ENCODE data around the gene CCNY.

The CCNY gene

DNA sequence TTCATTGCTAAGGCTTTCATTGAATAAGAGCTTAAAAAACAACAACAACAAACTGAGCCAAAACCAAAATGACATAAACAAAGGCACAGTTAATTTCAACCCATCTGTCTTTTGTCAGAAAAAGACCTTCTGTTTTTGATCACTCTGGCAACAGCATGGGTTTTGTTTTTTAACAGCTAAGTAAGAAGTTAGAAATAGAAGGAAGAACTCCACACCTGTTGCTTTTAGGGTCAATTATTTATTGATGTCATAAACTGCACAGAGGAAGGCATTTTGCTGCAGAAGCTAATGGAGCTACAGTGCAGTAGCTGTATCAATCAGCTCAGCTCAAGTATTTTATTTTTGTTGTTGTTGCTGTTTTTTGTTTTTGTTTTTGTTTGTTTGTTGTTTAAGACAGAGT is 252.5 kb downstream of the CCNY start:
- H3K9me3 ChIP-seq (ENCODE audit: insufficient read depth, low read length): no peaks in the 10 kb centered on the region
- TF ChIP-seq, protein P1, sequence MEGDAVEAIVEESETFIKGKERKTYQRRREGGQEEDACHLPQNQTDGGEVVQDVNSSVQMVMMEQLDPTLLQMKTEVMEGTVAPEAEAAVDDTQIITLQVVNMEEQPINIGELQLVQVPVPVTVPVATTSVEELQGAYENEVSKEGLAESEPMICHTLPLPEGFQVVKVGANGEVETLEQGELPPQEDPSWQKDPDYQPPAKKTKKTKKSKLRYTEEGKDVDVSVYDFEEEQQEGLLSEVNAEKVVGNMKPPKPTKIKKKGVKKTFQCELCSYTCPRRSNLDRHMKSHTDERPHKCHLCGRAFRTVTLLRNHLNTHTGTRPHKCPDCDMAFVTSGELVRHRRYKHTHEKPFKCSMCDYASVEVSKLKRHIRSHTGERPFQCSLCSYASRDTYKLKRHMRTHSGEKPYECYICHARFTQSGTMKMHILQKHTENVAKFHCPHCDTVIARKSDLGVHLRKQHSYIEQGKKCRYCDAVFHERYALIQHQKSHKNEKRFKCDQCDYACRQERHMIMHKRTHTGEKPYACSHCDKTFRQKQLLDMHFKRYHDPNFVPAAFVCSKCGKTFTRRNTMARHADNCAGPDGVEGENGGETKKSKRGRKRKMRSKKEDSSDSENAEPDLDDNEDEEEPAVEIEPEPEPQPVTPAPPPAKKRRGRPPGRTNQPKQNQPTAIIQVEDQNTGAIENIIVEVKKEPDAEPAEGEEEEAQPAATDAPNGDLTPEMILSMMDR (IDR thresholded peaks at IDR 0.05; ENCODE audit: low read depth, low read length): no peak
- TF ChIP-seq EZH2phosphoT487 (IDR thresholded peaks at IDR 0.05; ENCODE audit: low read depth): no peak
- no peak overlapping the region for H3K9ac ChIP-seq (ENCODE audit: low read length)
- H4K20me1 ChIP-seq (ENCODE audit: insufficient read depth, low read length): no peaks in the 10 kb centered on the region
- H3K79me2 ChIP-seq (ENCODE audit: low read length): no peaks in the 10 kb centered on the region
- no peak overlapping the region for H3K27ac ChIP-seq (ENCODE audit: low read length)
- H3K4me3 ChIP-seq (ENCODE audit: low read length): no peak overlapping the region
- H3K4me2 ChIP-seq (ENCODE audit: low read length): no peak overlapping the region
- H3K4me1 ChIP-seq (ENCODE audit: low read length): peaks cover 2% of the 10 kb centered on the region; the same call in 1 of the 2 replicates
- H3K27me3 ChIP-seq (ENCODE audit: low read depth, low read length): no peaks in the 10 kb centered on the region
- no peaks in the 10 kb centered on the region for H3K36me3 ChIP-seq (replicated peaks; ENCODE audit: low read depth, low read length)
- no peak overlapping the region for H2AFZ ChIP-seq (ENCODE audit: low read depth, low read length)

DNA sequence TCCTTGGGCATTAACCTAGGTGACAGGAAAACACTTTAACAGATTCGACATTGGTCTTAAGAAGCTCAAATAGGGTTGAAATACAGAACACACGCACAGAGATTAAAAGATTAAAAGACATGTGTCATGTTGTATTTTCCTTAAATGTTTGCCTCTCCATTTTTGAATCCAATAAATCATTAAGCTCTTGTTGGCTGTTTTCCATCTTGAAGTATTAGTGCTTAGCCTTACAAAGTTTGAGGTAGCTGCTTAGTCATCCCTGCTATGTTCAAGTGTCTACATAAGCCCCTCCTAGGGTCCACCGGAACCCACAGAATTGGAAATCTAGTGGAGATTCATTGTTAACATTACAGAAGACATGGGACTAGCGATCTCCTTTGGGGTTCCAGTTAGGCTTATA is 256.1 kb downstream of the CCNY start:
- Histone ChIP-seq H3K9me3 (ENCODE audit: insufficient read depth, low read length) (no peaks in the 10 kb centered on the region), H3K9ac (ENCODE audit: low read length) (no peak overlapping the region), H3K4me3 (ENCODE audit: low read length) (no peak overlapping the region), H3K4me2 (ENCODE audit: low read length) (no peak overlapping the region), H2AFZ (ENCODE audit: low read depth, low read length) (no peak overlapping the region), H3K27me3 (ENCODE audit: low read depth, low read length) (no peaks in the 10 kb centered on the region), H3K79me2 (ENCODE audit: low read length) (no peaks in the 10 kb centered on the region), H3K27ac (ENCODE audit: low read length) (no peak overlapping the region), H3K4me1 (ENCODE audit: low read length) (peaks cover 6% of the 10 kb centered on the region; the same call in 1 of the 2 replicates), H3K36me3 (replicated peaks; ENCODE audit: low read depth, low read length) (no peaks in the 10 kb centered on the region), H4K20me1 (ENCODE audit: insufficient read depth, low read length) (no peaks in the 10 kb centered on the region)
- TF ChIP-seq, protein P1 (IDR thresholded peaks at IDR 0.05; ENCODE audit: low read depth, low read length): no peak
- no peak for TF ChIP-seq EZH2phosphoT487 (IDR thresholded peaks at IDR 0.05; ENCODE audit: low read depth)

DNA sequence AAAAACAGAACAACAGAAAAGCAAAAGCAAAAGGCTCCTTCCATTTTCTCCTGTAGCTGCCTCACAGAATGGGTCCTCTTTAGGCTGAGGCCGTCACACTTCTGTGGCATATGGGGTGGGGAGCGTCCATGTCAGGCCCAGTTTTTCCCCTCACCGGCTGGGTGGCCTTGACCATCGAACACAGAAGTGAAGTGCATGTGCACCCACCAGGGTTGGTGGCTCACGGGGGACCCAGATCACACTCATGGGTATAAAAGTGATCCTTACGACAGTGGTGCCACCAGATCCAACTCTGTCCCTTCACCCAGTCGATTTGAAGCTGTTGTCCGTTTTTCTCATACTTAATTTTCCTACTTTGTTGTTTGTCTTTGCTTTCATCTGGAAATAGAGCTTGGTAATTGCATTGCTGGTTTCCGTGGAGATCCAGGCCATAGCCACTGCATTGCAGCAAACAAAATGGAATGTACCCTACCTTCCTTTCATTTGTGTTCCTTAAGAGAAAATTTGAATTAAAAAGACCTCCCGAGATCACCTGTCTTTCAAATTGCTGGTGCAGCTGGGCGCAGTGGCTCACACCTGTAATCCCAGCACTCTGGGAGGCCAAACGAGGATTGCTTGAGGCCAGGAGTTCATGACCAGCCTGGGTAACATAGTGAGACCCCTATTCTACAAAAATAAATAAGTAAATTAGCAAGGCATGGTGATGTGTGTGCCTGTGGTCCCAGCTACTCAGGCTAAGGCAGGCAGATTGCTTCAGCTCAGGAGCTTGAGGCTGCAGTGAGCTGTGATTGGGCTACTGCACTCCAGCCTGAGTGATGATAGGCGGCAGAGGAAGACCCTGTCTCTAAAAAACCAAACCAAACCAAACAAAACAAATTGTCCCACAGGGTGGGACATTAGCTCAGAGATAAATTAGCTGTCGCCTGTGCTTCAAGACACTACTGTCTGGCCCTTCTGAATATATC is 258.1 kb downstream of the CCNY start:
- no peaks in the 10 kb centered on the region for H3K36me3 ChIP-seq (replicated peaks; ENCODE audit: low read depth, low read length)
- no peak overlapping the region for H2AFZ ChIP-seq (ENCODE audit: low read depth, low read length)
- no peak for TF ChIP-seq EZH2phosphoT487 (IDR thresholded peaks at IDR 0.05; ENCODE audit: low read depth)
- TF ChIP-seq, protein P1 (IDR thresholded peaks at IDR 0.05; ENCODE audit: low read depth, low read length): no peak
- no peak overlapping the region for H3K4me3 ChIP-seq (ENCODE audit: low read length)
- H3K27me3 ChIP-seq (ENCODE audit: low read depth, low read length): no peaks in the 10 kb centered on the region
- peaks cover 6% of the 10 kb centered on the region; the same call in 1 of the 2 replicates for H3K4me1 ChIP-seq (ENCODE audit: low read length)
- no peak overlapping the region for H3K9ac ChIP-seq (ENCODE audit: low read length)
- H3K9me3 ChIP-seq (ENCODE audit: insufficient read depth, low read length): no peaks in the 10 kb centered on the region
- H3K79me2 ChIP-seq (ENCODE audit: low read length): no peaks in the 10 kb centered on the region
- no peak overlapping the region for H3K4me2 ChIP-seq (ENCODE audit: low read length)
- no peak overlapping the region for H3K27ac ChIP-seq (ENCODE audit: low read length)
- H4K20me1 ChIP-seq (ENCODE audit: insufficient read depth, low read length): no peaks in the 10 kb centered on the region

DNA sequence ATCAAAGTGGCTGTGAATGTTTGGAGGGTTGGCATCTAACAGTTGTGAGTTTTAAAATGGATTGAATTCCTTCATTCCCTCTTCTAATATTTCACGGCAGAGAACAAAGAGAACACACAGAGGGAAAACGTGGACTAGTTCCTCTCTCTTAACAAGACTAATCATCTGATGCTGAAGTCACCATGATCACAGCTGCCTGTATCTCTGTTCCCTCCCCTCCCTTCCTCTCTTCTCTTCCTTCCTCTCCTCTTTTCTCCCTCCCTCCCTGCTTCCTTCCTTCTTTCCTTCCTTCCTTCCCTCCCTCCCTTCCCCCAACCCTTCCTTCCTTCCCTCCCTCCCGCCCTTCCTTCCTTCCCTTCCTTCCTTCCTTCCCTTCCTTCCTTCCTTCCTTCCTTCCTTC is 258.8 kb downstream of the CCNY start:
- Histone ChIP-seq H3K4me2 (ENCODE audit: low read length) (no peak overlapping the region), H3K9me3 (ENCODE audit: insufficient read depth, low read length) (no peaks in the 10 kb centered on the region), H3K4me1 (ENCODE audit: low read length) (peaks cover 6% of the 10 kb centered on the region; the same call in 1 of the 2 replicates), H3K79me2 (ENCODE audit: low read length) (no peaks in the 10 kb centered on the region), H3K9ac (ENCODE audit: low read length) (no peak overlapping the region), H3K27me3 (ENCODE audit: low read depth, low read length) (no peaks in the 10 kb centered on the region), H3K36me3 (replicated peaks; ENCODE audit: low read depth, low read length) (no peaks in the 10 kb centered on the region), H3K27ac (ENCODE audit: low read length) (no peak overlapping the region), H3K4me3 (ENCODE audit: low read length) (no peak overlapping the region), H2AFZ (ENCODE audit: low read depth, low read length) (no peak overlapping the region), H4K20me1 (ENCODE audit: insufficient read depth, low read length) (no peaks in the 10 kb centered on the region)
- no peak for TF ChIP-seq EZH2phosphoT487 (IDR thresholded peaks at IDR 0.05; ENCODE audit: low read depth)
- TF ChIP-seq, protein P1 (IDR thresholded peaks at IDR 0.05; ENCODE audit: low read depth, low read length): no peak

All from OCI-LY3 (cell line).